SK-N-SH treated with all-trans-retinoic acid at 6 μM for 48 hours (cell line): Measurements from ENCODE around the gene SNX15.

Experiments used
- CREB5 ChIP-seq: fragments of 250-450 bp; sonication (Bioruptor Pico); IDR thresholded peaks from 2 replicates; pipeline ENCODE4 v1.5.1; 2020; ENCODE audit warnings: low read depth, mild to moderate bottlenecking, moderate library complexity
- OSR1 ChIP-seq: fragments of 250-450 bp; sonication (Bioruptor Pico); IDR thresholded peaks from 2 replicates; pipeline ENCODE4 v1.8.0; 2022; ENCODE audit warnings: moderate library complexity, mild to moderate bottlenecking, inconsistent platforms
- TOX ChIP-seq: fragments of 250-450 bp; sonication (Bioruptor Pico); IDR thresholded peaks from 2 replicates; pipeline ENCODE4 v1.8.0; 2021; ENCODE audit warnings: mild to moderate bottlenecking, moderate library complexity, borderline replicate concordance

- TF ChIP-seq OSR1 (CRISPR knock-in tag) (no peak), TOX (no peak), CREB5 (CRISPR knock-in tag) (no peak)
These were observed 33.0 kb downstream of the SNX15 start for GRCh38 chr11:65059959-65060824.
